C4-2B (cell line): ENCODE results near the gene CIRBP.

Source experiments
- CTCF ChIP-seq: fragments of 450-650 bp; conservative IDR thresholded peaks from 2 replicates; pipeline ENCODE4 v1.5.1; 2017; ENCODE audit warnings: mild to moderate bottlenecking
- ZFX ChIP-seq: fragments of 450-650 bp; IDR thresholded peaks from 2 replicates; pipeline ENCODE4 v1.6.1; 2017

- TF ChIP-seq CTCF (no peak), ZFX (no peak)
Measured at GRCh38 chr19:1240925-1241324, 28.2 kb upstream of the CIRBP start.
